Measurements from ENCODE around the gene LRRC42. TPM values are rescaled to one million over a fixed set of nuclear protein-coding genes. Genes with fewer than 3 reads are reported as not detected.

Gene LRRC42
- total RNA-seq, 1 experiment from 2014 or later: 50.7 TPM

DNA sequence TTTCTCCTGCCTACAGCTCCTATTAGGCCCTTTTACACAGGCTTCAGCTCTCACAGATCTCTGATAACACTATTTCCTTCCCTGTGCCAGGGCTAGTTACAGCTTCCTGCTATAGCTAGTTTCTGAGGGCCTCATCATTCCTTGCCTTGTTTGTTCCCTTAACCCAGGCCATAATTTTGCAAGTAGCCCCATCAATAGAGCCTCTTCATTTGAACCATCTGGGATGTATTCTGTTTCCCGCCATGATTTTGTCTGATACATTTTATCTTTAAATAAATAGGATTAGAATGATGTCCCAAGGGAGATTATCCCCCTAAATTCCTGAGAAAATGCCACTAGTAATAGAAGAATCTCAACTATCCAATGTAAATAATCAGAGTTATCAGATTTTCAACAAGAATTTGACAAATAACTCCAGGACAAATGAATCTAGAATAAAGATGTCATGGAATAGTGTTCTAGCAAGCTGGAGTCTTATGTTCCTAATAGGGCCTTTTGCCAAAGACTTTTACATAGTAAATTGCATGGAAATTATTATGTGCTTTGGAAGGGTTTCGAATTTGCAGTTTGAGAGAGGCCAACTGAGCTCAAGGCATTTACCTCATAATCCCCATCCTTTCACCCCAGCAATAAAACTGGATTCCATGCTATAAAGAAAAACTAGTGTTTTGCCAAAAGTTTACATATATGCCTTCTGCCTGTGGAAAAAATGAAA is 16.7 kb upstream of the LRRC42 start:
- Histone ChIP-seq H3K4me3 (no peak overlapping the region), H3K27me3 (no peaks in the 10 kb centered on the region), H3K27ac (no peak overlapping the region), H3K36me3 (peaks cover 62% of the 10 kb centered on the region), H3K9me3 (replicated peaks) (peaks cover 9% of the 10 kb centered on the region), H3K4me1 (no peaks in the 10 kb centered on the region; the same call in 1 of the 2 replicates)
- no peak for DNase-seq

DNA sequence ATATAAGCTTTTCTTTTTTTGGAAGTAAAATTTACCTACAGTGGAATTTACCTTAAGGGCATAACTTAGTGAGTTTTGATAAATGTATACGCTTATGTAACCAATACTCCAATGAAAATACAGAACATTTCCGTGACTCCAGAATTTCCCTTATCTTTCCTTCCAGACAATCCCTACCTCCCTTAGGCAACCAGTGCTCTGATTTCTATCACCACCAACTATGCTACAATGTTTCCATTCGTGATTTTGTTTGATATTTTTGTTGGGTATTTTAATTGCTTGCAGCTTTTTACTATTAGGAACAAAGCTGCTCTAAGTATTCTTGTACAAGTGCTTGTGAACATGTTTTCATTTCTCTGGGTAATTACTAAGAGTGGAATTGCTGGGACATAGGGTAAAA is 15.2 kb upstream of the LRRC42 start:
- Histone ChIP-seq H3K4me3 (no peak overlapping the region), H3K27me3 (no peaks in the 10 kb centered on the region), H3K27ac (no peak overlapping the region), H3K9me3 (replicated peaks) (peaks cover 12% of the 10 kb centered on the region), H3K36me3 (peaks cover 74% of the 10 kb centered on the region), H3K4me1 (no peaks in the 10 kb centered on the region; the same call in 1 of the 2 replicates)
- DNase-seq: no peak

DNA sequence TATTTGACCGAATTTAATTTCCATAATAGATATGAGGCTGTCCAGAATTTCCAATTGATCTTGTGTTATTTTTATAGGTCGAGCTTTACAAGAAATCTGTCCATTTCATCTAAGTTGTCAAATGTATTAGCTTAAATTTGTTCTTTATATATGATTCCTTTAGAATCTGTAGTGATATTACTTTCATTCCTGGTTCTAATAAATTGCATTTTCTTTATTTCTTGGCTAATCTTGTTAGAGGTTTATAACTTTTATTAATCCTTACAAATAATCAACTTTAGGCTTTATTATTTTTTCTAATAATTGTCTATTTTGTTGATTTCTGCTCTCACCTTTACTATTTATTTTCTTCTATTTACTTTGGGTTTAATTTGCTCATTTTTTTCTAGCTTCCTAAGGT is 14.6 kb upstream of the LRRC42 start:
- peaks cover 74% of the 10 kb centered on the region for H3K36me3 ChIP-seq
- H3K27me3 ChIP-seq: no peaks in the 10 kb centered on the region
- H3K4me3 ChIP-seq: no peak overlapping the region
- peaks cover 12% of the 10 kb centered on the region for H3K9me3 ChIP-seq (replicated peaks)
- H3K27ac ChIP-seq: no peak overlapping the region
- no peaks in the 10 kb centered on the region; the same call in 1 of the 2 replicates for H3K4me1 ChIP-seq
- no peak for DNase-seq

DNA sequence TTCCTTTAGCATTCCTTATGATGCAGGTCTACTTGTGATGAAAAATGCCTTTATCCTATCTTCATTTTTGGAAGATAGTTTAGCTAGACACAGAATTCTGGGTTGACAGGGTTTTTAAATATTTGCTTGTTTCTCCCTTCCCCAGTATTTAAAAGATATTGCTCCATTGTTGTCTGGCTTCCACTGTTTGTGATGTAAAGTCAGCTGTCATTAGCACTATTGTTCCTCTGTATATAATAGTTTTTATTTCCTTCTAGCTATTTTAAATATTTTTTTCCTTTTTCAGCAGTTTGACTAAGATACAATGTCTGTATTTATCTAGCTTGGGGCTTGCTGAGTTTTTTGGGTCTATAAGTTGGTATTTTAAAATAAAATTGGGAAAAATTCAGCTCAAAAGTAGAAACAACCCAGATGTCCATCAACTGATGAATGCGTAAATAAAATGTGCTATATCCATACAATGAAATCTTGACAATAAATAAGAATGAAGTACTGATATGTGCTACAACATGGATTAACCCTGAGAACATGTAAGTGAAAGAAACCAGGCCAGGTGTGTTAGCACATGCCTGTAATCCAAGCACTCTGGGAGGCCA is 11.9 kb upstream of the LRRC42 start:
- no peak for DNase-seq
- Histone ChIP-seq H3K27me3 (no peaks in the 10 kb centered on the region), H3K4me3 (no peak overlapping the region), H3K9me3 (replicated peaks) (peaks cover 12% of the 10 kb centered on the region), H3K27ac (no peak overlapping the region), H3K4me1 (no peaks in the 10 kb centered on the region; the same call in 1 of the 2 replicates), H3K36me3 (peaks cover 66% of the 10 kb centered on the region)

DNA sequence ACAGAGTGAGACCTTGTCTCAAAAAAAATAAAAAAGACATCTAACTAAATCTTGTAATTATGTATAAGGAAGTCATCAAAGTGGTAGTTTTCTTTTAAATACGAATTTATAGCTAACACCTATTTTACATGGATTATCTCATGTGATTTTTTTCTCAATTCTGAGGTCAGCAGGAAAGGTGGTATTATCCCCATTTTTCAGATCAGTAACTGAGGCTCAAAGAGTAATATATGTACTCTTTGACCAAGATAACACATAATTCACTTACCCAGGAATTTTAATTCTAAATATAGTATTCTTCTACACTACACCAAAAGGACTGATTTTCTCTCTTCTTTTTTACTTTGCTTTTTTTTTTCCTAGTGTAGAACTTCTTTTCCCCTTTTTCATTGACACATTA is 9.7 kb upstream of the LRRC42 start:
- DNase-seq: no peak
- Histone ChIP-seq H3K4me1 (no peaks in the 10 kb centered on the region), H3K36me3 (peaks cover 68% of the 10 kb centered on the region), H3K4me3 (no peak overlapping the region), H3K27me3 (no peaks in the 10 kb centered on the region), H3K9me3 (replicated peaks) (peaks cover 12% of the 10 kb centered on the region), H3K27ac (no peak overlapping the region)

DNA sequence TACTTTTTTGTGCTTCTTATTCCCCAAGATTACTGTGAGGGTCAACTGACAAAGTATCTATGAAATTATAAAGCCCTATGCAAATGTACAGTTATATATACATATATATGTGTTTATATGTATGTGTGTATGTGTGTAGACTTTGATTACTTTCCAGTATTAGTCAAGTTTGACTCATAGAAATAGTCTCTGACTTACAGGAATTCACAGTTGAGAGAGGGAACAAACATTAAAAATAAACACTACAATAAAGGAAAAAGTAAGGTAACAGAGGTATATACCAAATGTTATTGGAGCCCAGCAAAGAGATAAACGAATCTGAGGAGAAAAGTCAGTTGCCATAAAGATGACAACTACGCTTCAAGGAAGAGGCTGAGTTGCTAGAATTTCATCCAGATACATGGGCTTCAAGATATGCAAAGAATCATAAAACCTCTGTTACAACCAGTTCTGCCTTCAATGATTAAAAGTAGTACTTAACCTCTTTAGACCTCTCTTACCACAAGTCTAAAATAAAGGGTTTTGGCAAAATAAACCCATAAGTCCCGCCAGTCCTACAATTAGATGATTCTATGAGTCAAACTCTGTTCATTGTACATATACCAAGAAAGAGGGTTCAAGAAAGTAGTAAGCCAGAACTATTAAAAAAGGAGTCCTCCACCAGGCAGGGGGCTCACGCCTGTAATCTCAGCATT is 7.9 kb upstream of the LRRC42 start:
- Histone ChIP-seq H3K4me3 (no peak overlapping the region), H3K27ac (no peak overlapping the region), H3K9me3 (replicated peaks) (peaks cover 12% of the 10 kb centered on the region), H3K36me3 (peaks cover 62% of the 10 kb centered on the region), H3K27me3 (no peaks in the 10 kb centered on the region), H3K4me1 (no peaks in the 10 kb centered on the region)
- DNase-seq: no peak

DNA sequence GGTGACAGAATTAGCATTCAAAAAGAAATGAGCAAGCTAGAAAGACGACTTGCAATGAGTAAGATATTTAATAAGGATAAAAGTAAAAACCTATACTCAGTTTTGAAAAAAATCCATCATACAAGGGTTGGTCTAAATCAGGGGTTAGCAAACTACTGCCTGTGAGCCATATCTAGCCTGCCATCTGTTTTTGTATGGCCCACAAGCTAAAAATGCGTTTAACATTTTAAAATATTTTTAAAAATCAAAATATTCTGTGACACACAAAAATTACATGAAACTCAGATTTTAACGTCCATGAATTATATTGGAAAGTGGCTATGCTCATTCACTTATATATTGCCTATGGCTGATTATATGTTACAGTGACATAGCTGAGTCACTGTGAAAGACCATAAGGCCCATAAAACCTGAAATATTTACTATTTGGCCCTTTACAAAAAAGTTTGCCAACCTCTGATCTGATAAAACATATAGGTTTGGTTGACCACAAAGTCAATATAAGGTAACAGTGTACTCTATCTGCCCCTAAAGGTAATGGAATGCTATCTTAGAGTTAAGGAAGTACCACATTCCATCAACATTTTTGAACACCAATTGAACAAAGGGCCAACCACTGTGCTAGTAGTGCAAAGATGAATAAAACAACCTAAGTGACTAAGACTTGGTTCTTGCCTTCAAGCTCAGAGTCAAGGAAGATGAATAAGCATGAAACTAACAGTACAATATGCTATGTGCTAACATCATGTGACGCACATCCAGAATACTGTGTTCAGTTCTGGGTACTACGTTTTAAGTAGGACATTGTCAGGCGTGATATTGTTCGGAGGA is 3.8 kb upstream of the LRRC42 start:
- Histone ChIP-seq H3K9me3 (replicated peaks) (no peaks in the 10 kb centered on the region), H3K36me3 (peaks cover 25% of the 10 kb centered on the region)

DNA sequence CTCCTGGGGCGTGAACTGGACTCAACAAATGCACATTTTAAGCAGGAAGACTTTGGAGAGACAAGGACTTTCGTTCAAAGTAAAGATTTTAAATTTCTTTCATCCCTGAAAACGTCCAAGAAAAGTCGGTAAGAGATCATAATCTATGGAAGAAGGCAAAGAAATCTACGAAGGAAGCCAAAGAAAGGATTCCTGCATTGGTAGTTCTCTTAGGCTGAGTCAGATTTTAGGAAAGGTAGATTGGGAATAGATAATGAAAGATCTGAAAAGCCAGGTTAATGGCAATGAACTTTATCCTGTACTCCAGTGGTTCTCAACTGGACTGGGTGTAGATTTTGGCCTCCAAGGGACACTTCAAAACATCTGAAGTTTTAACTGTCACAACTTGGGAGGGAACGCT is 3.1 kb upstream of the LRRC42 start:
- DNase-seq: no peak
- Histone ChIP-seq H3K4me1 (peaks cover 4% of the 10 kb centered on the region; the same call in 1 of the 2 replicates), H3K4me3 (no peak overlapping the region), H3K27me3 (no peaks in the 10 kb centered on the region), H3K27ac (no peak overlapping the region), H3K36me3 (peaks cover 18% of the 10 kb centered on the region), H3K9me3 (replicated peaks) (no peaks in the 10 kb centered on the region)

More for the DNA sequence above, 3.8 kb upstream of the LRRC42 start:
- Histone ChIP-seq H3K4me3 (no peak overlapping the region), H3K27me3 (no peaks in the 10 kb centered on the region), H3K27ac (no peak overlapping the region), H3K4me1 (peaks cover 3% of the 10 kb centered on the region; the same call in 1 of the 2 replicates)
- DNase-seq: no peak

DNA sequence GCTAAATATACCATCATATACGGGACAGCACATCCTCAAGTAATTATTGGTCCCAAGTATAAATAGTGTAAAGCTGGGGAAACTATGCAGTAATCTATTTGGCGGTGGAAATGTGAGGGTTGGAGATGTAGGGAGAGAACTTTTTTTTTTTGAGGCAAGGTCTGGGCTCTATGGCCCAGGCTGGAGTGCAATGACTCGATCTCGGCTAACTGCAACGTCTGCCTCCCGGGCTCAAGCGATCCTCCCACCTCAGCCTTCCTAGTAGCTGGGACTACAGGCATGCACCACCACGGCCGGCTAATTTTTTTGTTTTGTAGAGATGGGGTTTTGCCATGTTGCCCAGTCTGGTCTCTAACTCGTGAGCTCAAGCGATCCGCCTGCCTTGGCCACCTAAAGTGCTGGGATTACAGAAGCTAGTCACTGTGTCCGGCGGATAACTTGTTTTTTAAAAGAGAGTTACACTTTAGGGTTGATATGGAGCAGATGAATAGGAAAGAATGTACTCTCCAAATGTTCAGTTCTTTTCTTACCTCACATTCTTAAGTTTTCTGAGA is 2.6 kb upstream of the LRRC42 start:
- H3K27me3 ChIP-seq: no peaks in the 10 kb centered on the region
- H3K27ac ChIP-seq: no peak overlapping the region
- peaks cover 4% of the 10 kb centered on the region; the same call in 1 of the 2 replicates for H3K4me1 ChIP-seq
- H3K36me3 ChIP-seq: peaks cover 13% of the 10 kb centered on the region
- H3K4me3 ChIP-seq: no peak overlapping the region
- no peak for DNase-seq
- no peaks in the 10 kb centered on the region for H3K9me3 ChIP-seq (replicated peaks)

DNA sequence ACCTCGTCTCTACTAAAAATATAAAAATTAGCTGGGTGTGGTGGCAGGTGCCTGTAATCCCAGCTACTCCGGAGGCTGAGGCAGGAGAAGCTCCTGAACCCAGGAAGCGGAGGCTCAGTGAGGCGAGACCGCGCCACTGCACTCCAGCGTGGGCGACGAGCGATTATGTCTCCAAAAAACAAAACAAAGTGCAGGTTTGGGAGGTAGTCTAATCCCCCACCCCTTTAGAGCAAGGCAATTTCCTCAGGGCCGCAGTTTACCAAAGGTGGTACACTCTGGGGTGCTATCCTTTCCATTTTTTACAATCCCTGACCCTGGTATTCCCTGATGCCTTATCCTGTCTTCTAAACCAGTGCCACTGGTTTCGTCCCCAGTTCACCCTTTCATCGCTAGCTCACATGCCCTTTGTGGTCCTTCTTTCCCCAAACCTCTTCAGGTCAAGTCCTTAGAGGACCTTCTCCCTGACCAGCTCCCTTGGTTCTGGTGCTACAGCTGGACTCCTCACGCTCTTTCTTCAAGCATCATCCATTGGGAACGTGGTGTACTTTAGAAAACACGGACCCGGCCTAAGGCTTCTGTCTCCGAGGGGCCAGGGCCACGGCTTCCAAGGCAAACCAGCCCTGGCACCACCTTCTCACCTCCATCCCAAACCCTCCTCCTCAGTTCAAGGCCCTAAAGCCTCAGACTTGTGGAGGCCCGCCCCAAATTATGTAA is 1.5 kb upstream of the LRRC42 start:
- H3K4me1 ChIP-seq: peaks cover 4% of the 10 kb centered on the region; the same call in 1 of the 2 replicates
- peak overlapping the region; percentile 73 for H3K27ac ChIP-seq
- no peaks in the 10 kb centered on the region for H3K27me3 ChIP-seq
- H3K36me3 ChIP-seq: peaks cover 9% of the 10 kb centered on the region; the same call in 1 of the 2 replicates
- peak overlapping the region; percentile 95 for H3K4me3 ChIP-seq
- DNase-seq: peak; percentile 15 to 42
- H3K9me3 ChIP-seq (replicated peaks): no peaks in the 10 kb centered on the region

DNA sequence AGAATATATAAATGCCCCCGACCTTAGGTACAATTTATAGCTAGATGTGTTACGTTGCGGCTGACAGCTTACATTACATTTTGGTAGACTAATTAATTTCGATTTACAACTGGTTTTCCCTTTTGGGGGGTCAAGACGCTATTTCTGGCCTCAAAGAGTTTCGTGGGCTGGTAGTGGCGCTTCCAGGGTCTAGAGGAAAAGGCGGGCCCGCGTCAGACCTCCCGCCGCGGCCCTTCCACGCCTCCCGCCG is 1.0 kb upstream of the LRRC42 start:
- DNase-seq: no peak
- Histone ChIP-seq H3K9me3 (replicated peaks) (no peaks in the 10 kb centered on the region), H3K4me3 (peak overlapping the region; percentile 95), H3K27me3 (no peaks in the 10 kb centered on the region), H3K4me1 (peaks cover 4% of the 10 kb centered on the region; the same call in 1 of the 2 replicates), H3K27ac (peak overlapping the region; percentile 73), H3K36me3 (peaks cover 4% of the 10 kb centered on the region; the same call in 1 of the 2 replicates)

DNA sequence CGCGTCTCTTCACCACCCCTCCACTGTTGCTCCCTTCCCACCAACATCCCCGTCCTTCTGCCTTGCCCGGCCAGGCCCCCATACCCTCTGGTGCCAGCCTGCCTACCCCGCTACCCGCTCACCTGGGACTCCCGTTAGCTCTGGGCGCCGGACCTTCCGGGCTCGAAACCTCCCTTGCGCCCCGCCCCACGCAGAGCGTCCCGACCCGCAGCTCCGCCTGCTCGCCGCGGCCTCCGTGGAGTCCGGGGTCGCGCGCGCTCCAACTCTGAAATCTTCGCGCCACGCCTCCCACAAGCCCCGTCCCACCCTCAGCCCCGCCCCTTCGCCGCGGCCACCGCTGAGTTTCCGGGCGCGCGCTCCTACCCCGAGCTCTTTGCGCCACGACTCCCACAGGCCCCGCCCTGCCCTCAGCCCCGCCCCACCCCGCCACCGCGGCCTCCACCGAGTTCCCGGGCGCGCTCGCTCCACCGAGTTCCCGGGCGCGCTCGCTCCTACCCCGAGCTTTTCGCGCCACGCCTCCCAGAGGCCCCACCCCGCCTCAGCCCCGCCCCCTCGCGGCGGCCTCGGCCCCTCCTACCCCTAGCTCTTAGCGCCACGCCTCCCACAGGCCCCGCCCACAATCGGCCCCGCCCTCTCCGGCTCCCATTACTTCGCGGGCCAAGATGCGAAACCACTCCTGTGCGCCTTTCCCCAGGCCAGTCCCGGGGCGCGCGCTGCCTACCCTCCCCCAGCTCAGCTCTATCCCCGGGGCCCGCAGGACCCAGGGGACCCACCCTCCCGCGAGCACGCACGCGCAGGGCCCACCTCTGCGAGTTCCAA is 508 bp upstream of the LRRC42 start, which contains the start of gene IFT25:
IFT25 (minus strand) TSS at position 267 of the 819 bp plus-strand sequence. CDS start 5,617 bp downstream, outside the sequence.
- Histone ChIP-seq H3K4me1 (peaks cover 4% of the 10 kb centered on the region; the same call in 1 of the 2 replicates), H3K36me3 (0 out of 2 replicates have a peak, but pooled peaks cover 2% of the 10 kb centered on the region), H3K27me3 (no peaks in the 10 kb centered on the region), H3K9me3 (replicated peaks) (no peaks in the 10 kb centered on the region), H3K4me3 (peak within 1 kb of the TSS; percentile 95), H3K27ac (peak within 1 kb of the TSS; percentile 73)
- DNase-seq: peak; percentile 97 to 98

All from SJCRH30 (cell line).